Measurements from ENCODE around the gene SPRR2F. TPM values are rescaled to one million over a fixed set of nuclear protein-coding genes. Genes with fewer than 3 reads are reported as not detected.

Gene SPRR2F
- total RNA-seq, 1 experiment from 2014 or later = not detected

- CTCF ChIA-PET = no interaction called here
These were observed 41.8 kb downstream of the SPRR2F start, which contains the start of gene SPRR2B for GRCh38 chr1:153071511-153071910. Gene SPRR2B (minus strand): TSS chr1:153071611. CDS start chr1:153070839, 772 bp downstream.

GRCh38 chr1:153070243-153070642 lies 43.1 kb downstream of the SPRR2F start:
- no TSS peak for BruUV-seq (replicated peaks)
- no peaks in the 10 kb centered on the region for H3K36me3 ChIP-seq (ENCODE audit: insufficient read depth, low read length, poor library complexity, severe bottlenecking)
- H3K4me3 ChIP-seq (ENCODE audit: low read depth, low read length, poor library complexity, severe bottlenecking) = no peak overlapping the region
- no peak overlapping the region for H3K27ac ChIP-seq (ENCODE audit: low read depth, low read length, poor library complexity, severe bottlenecking)
- no peaks in the 10 kb centered on the region for H3K9me3 ChIP-seq (ENCODE audit: low read depth, low read length, poor library complexity, severe bottlenecking)
- intact Hi-C loops (cut with micrococcal nuclease; ENCODE audit: unreplicated experiment) = no loop called here
- no peak for TF ChIP-seq CTCF (conservative IDR thresholded peaks at IDR 0.05; ENCODE audit: low read depth, low read length)
- no peak for DNase-seq (ENCODE audit: low spot score)
- H3K4me1 ChIP-seq (ENCODE audit: insufficient read depth, low read length, poor library complexity, severe bottlenecking) = no peaks in the 10 kb centered on the region
- CTCF ChIA-PET = no interaction called here
- H3K27me3 ChIP-seq (replicated peaks; ENCODE audit: insufficient read depth, low read depth, low read length, poor library complexity) = peaks cover 27% of the 10 kb centered on the region
- POLR2A ChIA-PET (ENCODE audit: low non-redundant PET) = no interaction called here

More at GRCh38 chr1:153071511-153071910, 41.8 kb downstream of the SPRR2F start, which contains the start of gene SPRR2B:
- H3K9me3 ChIP-seq (ENCODE audit: low read depth, low read length, poor library complexity, severe bottlenecking) = no peaks in the 10 kb centered on the region
- no peaks in the 10 kb centered on the region for H3K4me1 ChIP-seq (ENCODE audit: insufficient read depth, low read length, poor library complexity, severe bottlenecking)
- no peak within 1 kb of the TSS for H3K4me3 ChIP-seq (ENCODE audit: low read depth, low read length, poor library complexity, severe bottlenecking)
- no peak for DNase-seq (ENCODE audit: low spot score)
- POLR2A ChIA-PET (ENCODE audit: low non-redundant PET) = no interaction called here
- no peaks in the 10 kb centered on the region for H3K36me3 ChIP-seq (ENCODE audit: insufficient read depth, low read length, poor library complexity, severe bottlenecking)
- no peak within 1 kb of the TSS for H3K27ac ChIP-seq (ENCODE audit: low read depth, low read length, poor library complexity, severe bottlenecking)
- no peak for TF ChIP-seq CTCF (conservative IDR thresholded peaks at IDR 0.05; ENCODE audit: low read depth, low read length)
- TF ChIP-seq EZH2 (IDR thresholded peaks at IDR 0.05; ENCODE audit: borderline replicate concordance, low read depth, low read length, poor library complexity, severe bottlenecking) = no peak
- peaks cover 27% of the 10 kb centered on the region for H3K27me3 ChIP-seq (replicated peaks; ENCODE audit: insufficient read depth, low read depth, low read length, poor library complexity)
- intact Hi-C loops (cut with micrococcal nuclease; ENCODE audit: unreplicated experiment) = no loop called here
- BruUV-seq (replicated peaks) = no TSS peak

Other genes starting within 250 kb of the SPRR2F start
- not detected in 2 replicates for gene SMCP, start 235.2 kb downstream of the SPRR2F start, total RNA-seq (2021)
- not detected in 2 replicates for gene IVL, start 205.0 kb downstream of the SPRR2F start, total RNA-seq (2021)
- gene SPRR5, start 166.3 kb downstream of the SPRR2F start, total RNA-seq (2021) = not detected in 2 replicates
- not detected in 2 replicates for gene SPRR4, start 142.9 kb downstream of the SPRR2F start, total RNA-seq (2021)
- not detected in 2 replicates for gene SPRR1A, start 129.4 kb downstream of the SPRR2F start, total RNA-seq (2021)
- not detected in 2 replicates for gene SPRR3, start 111.8 kb downstream of the SPRR2F start, total RNA-seq (2021)
- not detected in 2 replicates for gene SPRR1B, start 82.3 kb downstream of the SPRR2F start, total RNA-seq (2021)
- gene SPRR2D, start 72.4 kb downstream of the SPRR2F start, total RNA-seq (2021) = 0.62 TPM in 1 of 2 replicates, not detected in the other
- gene SPRR2A, start 56.0 kb downstream of the SPRR2F start, total RNA-seq (2021) = not detected in 2 replicates
- not detected in 2 replicates for gene SPRR2B, start 41.9 kb downstream of the SPRR2F start, total RNA-seq (2021)
- not detected in 2 replicates for gene SPRR2E, start 19.0 kb downstream of the SPRR2F start, total RNA-seq (2021)
- gene SPRR2G, start 37.4 kb upstream of the SPRR2F start, total RNA-seq (2021) = not detected in 2 replicates
- not detected in 2 replicates for gene LELP1, start 89.9 kb upstream of the SPRR2F start, total RNA-seq (2021)
- gene PRR9, start 104.1 kb upstream of the SPRR2F start, total RNA-seq (2021) = not detected in 2 replicates
- not detected in 2 replicates for gene LORICRIN, start 146.2 kb upstream of the SPRR2F start, total RNA-seq (2021)
- gene PGLYRP3, start 199.4 kb upstream of the SPRR2F start, total RNA-seq (2021) = not detected in 2 replicates
- gene PGLYRP4, start 235.3 kb upstream of the SPRR2F start, total RNA-seq (2021) = not detected in 2 replicates
- not detected in 2 replicates for gene S100A9, start 244.3 kb upstream of the SPRR2F start, total RNA-seq (2021)